Activated T-cell treated with anti-CD3 and anti-CD28 coated beads for 4 hours (primary cell): ENCODE measurements around the gene DPT.
"Not testable (repeated sequence)": the region's sequence is repeated elsewhere in the genome, so short reads cannot be mapped to it uniquely, and the experiment has no call there.

ENCODE experiments used
- DNase-seq: peaks from one replicate; pipeline ENCODE4 v3.0.0-alpha.2; 2020

DPT gene

DNA sequence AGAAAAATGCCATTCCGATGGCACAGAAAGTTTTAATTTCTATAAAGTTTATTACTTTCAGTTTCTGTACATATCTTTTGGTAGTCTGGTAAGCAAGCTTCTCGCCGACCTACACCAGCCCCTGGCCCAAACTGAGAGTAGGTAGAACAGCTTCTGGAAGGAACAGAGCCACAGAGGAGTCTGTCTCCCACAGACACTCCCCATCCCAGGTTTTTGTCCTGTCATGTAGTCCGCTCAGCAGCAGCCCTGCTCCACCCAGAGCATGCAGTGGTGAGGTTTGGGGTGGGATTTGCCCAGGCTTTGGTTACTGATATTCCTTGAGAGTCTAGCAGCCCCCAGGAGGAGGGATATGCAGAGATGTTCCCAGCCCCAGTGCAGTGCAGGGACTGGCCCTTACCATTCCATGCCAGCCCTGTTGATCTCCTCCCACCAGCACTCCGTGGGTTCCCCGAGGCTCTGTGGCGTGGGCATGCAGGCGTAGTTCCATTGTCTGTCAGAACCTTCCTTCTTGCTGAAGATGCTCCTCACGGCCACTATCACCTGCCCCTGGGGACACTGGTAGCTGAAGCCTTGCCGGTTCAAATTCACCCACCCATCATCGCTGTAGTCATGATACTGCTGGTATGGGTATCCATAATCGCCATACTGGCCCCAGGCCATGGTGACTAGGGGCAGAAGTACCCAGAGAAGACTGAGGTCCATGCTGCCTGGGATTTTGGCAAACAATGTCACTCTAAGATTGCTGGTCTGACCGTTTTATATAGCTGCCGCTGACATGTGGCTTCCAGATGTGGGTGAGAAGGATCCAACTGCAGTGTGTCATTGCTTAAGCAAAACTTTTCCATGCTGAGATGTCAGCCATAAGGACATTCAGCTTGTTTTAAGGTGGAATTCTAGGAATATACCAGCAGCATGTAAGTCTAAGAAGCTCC, at the start of gene DPT:
Gene DPT (minus strand): TSS at position 734 of the 932 bp plus-strand sequence. CDS start 32 bp downstream, at position 702.
- no peak for DNase-seq

DNA sequence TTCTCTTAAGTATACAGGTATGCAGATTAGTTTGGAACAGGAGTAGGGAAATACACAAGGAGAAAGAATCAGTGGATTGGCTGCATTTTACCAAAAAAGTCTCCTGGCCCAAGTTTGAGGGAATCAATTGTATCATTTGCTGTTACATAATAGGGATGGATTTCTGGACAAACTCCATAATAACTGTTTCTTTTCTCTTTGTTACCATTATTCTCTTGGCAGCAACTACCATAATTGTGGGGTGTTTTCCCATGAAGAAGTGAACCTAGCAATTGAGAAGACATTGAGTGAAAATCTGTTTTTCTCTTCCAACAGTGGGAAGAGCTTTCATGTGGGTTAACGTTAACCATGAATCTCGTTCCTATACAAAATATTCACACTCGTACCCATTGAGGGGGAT, 46.4 kb upstream of the DPT start:
- DNase-seq = no peak

DNA sequence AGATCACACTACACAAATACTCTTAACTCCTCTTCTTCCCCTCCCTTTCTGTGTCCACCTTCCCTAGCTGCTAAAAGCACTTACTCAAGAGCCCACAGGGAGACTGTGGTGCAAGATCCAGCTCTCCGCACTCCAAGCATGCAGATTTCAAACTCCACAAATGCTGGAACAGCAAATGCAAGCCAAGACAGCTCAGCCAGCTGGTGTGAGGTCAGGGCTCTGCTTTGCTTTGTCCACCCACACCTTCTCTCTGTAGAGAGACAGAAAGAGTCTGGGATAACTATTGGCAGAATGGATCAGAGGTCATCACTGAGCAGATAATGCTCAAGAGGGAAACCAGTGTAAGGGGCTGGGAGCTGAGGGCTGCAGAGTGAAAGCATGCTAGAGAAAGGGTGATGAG, 45.2 kb upstream of the DPT start:
- no peak for DNase-seq

DNA sequence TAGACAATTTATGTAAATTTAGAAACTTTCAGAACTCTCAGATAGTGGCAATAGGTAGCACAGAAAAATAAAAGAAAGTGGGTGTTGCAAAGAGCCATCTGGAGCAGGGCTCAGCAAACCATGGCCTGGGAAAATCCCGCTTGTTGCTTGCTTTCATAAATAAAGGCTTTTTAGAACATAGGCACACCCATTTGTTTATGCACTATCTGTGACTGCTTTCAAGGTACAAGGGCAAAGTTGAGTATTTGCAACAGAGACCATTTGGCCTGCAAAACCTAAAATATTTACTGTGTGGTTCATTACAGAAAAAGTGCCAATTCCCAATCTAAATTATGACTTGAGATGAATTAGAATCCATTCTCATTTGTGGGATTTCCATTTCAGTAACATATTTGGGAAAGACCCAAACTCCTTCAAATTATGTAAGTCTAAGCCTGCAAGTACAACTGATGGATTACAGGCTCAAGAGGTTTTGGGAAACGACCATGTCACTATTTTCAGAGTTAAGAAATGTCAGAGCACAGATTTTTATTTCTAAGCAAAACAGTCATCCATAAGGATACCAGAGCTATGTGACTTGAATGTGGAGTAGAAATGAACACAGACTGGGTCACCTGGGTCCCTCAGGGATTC, 43.5 kb upstream of the DPT start:
- no peak for DNase-seq

DNA sequence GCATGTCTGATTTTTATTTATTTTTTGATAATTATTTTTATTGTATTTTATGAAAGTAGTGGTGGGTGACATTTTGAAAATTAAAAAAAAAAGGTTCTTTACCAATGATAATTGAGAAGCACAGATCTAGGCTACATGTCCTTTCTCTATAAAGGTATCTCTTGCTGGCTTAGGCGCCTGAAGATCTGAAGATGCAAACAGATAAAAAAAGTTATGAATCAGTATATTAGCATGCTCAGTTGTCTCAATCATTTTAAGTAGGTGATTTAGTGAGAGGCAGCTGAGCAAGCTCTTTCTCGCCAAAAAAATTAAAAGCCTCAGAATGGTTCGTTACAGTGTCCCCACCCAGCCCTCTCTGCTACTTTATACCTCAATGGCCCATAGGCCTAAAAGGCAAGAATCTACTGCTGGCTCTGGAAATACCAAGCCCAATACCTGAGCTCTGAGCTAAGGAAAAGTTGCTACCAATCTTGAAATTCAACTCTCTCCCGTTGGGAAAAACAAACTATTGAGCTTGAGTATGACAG, 42.2 kb upstream of the DPT start:
- no peak for DNase-seq

DNA sequence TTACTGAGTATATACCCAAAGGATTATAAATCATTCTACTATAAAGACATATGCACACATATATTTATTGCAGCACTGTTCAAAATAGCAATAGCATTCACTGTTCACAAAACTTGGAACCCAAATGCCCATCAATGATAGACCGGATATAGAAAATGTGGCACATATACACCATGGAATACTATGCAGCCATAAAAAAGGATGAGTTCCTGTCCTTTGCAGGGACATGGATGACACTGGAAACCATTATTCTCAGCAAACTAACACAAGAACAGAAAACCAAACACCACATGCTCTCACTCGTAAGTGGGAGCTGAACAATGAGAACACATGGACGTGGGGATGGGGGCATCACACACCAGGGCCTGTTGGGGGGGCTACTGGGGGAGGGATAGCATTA, 40.9 kb upstream of the DPT start:
- not testable (repeated sequence) for DNase-seq

DNA sequence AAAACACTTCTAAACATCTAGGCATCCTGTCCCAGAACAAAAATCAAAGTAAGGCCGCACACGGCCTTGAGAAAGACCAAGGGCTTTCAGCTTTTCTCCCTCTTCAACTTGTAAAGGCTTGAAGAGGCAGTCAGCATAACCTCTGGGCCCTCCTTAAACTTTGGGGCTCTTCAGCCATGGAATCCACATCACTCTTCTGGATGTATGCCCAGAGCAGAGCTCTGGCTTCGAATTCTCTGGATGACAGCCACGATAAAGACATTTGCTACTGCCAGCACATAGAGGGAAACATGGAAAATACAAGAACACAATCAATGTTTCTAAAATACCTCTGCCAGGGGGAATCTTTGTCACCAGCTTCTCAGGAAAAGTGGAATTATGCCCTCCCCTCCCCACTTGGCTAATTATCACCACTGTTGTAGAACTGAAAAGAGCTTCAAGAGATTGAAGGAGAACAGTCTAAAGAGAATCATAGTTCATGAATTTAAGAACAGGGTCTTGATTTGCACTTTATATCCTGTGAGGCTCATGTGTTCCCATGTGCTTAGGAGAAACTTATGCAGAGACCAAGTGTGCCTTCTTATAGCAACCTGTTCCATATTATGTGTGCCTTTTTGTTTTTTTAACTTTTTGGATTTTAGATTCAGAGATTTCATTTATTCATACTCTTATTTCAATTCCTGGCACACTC, 39.0 kb upstream of the DPT start:
- no peak for DNase-seq

DNA sequence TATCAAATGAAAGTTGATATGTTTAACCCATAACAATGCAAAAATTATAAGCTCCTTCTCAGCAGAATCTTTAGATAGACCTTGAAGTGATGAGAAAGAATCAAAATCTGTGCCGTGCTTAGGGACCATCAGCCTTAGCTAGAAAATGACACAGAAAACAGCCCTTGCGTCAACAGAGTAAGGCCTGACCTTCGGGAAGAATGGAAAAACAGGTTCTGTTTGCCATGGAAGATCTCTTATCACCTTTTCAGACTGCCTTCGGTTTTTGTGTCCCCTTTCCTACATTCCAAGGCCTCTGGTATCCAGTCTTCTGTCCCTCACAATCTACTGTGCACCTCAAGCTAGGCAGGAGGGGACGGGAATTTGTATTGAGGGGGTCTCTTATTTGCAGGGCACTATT, 37.6 kb upstream of the DPT start:
- no peak for DNase-seq

DNA sequence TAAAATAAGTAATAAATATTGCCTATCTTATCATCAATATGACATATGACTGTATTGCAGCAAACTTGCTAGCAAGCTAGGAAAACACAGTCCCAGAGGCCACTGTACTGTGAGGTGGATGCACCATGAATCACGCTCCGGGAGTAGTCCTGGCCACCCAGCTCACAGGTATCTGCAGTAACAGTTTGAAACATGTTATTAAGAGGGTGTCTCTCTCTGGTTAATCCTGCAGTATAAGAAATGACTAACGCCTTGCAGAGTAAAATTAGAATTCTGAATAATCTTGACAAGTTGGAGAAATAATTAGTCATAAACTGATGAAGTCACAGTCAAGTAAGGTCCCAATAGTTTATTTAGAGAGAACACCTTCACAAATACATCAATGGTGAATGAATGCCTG, 34.0 kb upstream of the DPT start:
- no peak for DNase-seq

DNA sequence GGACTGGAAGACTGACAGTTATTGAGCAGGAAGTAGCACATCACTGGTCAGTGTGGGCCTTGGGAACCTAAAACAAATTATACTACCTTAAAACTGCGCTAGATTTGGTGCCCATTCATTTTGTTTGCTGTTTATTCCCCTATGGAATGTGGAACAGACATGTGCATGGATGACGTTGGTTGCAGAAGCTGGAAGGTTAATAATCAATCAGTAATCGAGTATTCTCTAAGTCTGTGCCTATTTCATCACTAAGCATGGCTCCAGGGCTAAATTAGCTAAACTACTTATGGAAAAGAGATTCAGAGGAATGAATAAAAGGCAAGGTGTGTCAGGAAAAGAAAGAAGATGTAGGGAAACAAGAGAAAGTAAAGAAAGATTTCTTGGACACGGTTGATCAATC, 33.5 kb upstream of the DPT start:
- no peak for DNase-seq

DNA sequence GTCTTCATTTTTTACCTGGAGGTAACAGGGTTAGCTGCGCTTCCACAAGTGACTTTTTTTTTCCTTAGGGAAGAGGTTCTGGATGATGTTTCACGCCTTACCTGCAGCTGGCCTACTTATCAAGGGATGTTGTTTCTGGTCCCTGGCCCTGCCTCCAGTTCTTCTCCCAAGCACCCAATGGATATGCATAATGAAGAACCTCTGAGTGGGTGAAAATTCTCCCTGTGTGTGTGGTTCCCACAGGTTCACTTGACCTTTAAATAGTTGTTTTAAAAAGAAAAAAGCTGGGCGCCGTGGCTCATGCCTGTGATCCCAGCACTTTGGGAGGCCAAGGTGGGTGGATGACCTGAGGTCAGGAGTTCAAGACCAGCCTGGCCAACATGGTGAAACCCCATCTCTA, 31.8 kb upstream of the DPT start:
- no peak for DNase-seq

DNA sequence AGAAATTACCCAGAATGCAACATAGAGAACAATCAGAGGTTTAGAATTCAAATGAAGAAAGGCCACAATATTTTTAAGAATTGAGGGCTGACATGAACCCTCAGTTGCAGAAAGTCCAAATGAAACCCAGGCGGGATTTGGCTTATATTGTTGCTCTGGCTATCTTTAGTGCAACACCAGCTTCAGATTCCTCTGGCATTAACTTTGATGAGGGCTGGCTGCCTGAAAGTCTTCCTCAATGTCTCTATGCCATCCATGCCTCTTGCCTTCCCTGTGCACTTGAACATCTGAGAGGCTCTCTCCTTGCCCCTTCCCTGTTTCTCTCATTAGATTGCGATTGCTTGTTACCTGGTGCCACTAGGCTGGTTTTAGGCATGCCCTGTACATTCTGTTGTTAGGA, 31.2 kb upstream of the DPT start:
- DNase-seq = no peak

DNA sequence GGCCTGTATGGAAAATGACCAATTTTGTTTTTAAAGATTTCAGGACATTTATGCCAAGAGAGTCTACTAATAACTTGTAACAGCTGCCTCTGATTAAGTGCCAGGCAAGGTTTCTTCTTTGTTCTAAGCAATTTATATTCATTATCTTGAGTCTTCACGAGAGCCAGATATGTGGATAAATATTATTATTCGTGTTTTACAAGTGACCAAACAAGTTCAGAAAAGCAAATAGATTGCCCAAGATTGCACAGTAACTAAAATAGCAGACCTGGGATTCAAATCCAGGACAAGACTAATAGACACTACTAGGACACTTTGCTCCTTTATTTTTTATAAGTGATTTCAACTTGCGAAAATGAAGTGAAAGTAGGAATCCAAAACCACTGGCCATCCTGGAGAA, 30.1 kb upstream of the DPT start:
- DNase-seq = no peak

DNA sequence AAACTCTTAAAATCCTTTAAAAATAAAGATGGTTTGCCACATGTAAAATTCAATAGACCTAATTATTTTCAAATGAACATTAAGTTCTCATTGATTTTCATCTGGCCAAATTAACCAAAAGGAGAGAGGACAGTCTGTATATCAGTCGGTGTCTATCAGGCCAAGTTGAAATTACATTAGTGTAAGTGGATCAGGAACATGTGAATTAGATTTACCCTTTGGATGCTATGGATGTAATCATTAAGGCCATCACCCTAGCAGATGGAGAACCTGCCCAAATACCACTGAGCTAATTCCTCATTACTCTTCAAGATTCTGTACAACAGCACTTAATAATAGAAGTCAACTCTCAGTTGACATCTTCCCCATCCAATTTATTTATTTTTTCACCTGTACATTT, 29.5 kb upstream of the DPT start:
- no peak for DNase-seq

DNA sequence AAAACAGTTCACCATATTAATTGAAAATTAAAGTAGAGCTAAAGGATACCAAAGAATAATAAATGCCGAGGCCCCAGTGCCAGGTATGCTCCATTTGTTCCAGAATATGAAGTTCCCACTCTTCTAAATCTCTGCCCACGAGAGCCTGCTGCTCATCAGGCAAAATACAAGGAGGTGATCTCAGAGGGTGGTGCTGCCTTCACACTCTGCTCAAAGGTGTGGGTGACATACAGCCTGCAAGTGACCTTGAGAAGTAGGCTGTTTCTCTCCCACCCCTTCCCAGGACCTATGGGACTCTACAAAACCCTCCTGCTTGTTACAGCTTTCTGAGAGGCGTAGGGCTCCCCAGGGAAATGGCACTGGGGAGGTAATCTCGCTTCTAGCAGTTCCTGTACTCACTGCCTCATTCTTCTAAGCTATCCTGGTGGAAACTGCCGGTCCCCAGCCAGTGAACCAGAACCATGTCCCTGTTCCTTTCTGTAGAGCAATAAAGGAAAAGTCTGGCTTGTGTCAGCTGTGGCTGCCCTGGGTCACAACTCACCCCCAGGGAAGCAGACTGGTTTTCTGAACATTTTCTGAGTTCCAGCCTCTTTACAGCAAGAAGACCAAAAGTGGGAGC, 26.9 kb upstream of the DPT start:
- no peak for DNase-seq

DNA sequence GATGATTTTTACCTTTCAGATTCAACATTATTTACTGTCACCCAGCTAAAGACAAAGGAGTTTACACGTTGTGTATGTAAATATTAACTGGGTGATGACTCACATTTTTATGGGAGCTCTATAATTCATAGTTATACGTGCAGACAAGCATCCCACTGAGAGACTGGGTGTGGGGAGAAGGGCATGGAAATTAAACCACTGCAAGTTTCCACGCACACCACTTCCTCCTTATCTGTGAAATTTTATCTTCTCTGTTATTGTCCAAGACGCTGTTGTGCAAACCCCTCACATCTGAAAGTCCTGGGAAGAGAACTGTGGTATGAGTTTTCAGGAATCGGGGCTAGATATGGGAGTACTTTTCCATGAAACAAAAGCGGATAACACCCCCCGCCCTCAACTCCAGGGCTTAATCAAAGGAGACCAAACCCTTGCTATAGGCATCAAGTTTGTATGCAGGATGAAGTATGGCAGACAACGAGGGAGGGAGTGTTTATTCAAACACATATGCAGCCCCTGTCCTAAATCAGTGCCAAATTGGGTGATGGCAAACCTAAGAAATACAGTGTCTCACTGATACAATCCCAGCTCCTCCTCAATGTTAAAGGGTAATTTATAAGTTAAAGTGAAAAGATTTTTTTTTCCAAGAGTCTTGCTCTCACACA, 23.3 kb upstream of the DPT start:
- DNase-seq = no peak

DNA sequence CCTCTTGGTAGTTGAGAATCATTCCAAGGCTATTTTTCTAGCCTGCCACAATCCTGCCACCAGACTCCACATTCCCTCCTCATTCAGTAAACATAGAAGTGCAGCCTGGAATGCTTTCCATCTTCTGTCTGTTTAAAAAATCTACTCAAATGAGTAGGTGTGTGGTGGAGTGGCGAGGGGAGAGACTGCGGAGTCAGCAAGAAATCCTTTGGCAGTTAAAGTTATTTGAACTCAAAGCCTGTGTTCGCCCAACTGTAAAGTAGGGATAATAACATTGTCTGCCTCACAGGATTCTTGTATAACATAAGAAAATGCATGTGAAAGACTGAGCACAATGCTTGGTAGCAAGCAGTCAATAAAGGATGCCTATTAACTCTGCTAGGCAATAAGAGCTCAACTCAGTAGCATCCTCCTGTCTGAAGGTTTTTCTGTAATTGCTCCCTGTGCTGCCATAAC, 22.2 kb upstream of the DPT start:
- no peak for DNase-seq

DNA sequence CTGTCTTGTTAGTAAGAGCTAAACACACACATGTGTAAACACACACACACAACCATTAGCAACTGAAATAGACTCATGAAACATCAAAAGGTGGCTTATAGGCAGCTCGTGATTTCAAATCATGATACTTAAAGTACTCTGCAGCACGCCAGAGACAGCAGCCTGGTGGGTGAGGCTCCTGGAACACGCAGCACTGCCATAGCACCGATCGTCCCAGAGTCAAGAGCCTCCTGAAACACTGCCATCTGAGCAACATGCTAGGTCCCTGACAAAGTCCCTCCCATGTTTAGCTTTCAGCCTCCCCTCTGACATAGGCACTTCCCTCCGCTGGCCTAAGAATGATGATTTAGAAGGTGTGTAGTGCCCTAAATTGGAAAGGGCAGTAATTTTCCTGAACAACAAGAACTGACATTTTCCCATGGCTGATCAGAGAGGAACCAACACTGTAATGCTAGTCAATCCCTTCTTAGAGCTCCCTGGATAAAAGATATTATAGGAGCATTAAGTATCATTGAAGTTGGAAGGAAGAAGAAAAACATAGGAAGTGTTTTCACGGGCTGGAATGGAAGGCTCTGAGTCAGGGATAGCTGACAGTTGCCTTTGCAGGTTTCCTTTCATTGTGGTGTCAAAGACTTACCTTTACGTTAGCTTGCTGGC, 14.1 kb upstream of the DPT start:
- no peak for DNase-seq

DNA sequence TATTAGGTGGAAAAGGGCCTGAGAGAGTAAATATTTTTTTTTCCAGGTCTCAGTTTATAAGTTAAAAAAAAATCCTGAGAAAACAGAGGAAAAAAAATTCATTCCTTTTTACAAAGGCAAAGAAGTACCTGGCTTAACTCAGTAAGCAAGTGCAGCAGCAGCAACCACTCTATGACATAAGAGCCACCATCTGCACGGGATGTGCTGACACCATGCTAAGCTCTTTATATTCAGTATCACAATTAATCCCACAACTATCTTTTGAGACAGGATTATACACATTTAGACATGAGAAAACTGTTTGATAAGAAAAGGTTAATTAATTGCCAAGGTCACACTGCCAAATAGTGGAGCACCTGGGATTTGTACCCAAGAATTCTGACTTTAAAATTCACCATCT, 13.4 kb upstream of the DPT start:
- DNase-seq = no peak

DNA sequence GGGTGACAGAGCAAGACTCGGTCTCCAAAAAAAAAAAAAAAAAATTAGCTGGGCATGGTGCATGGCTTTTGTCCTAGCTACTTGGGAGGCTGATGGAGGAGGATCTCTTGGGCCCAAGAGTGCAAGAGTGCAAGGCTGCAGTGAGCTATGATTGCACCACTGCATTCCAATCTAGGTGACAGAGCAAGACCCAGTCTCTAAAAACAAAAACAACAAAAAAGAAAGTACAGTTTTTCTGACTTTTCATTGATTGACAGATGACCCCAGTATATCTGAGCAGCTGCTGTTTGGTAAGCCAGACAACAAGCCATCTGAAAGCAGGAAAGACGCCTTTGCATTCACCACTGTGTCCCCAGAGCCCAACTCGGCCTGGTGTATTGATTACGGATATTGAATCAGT, 10.9 kb upstream of the DPT start:
- no peak for DNase-seq

DNA sequence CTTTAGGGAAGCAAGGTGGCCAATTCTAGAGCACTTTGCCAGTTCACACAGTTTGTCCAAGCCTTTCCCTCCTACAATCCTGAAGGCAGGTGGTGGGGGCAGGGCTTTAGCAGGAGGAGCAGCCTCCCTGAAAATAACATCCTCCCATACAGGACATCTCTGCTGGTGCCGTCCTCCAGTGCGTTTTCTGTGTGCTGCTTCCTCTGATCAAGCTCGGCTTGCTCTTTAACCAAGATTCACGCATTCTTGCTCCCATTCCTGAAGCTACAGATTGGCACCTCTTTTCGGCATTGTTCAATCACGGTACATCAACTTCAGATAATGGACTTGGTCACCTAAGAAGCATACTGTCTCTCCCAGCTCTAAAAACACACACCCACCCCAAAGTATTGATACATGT, 7.5 kb upstream of the DPT start:
- DNase-seq = no peak

DNA sequence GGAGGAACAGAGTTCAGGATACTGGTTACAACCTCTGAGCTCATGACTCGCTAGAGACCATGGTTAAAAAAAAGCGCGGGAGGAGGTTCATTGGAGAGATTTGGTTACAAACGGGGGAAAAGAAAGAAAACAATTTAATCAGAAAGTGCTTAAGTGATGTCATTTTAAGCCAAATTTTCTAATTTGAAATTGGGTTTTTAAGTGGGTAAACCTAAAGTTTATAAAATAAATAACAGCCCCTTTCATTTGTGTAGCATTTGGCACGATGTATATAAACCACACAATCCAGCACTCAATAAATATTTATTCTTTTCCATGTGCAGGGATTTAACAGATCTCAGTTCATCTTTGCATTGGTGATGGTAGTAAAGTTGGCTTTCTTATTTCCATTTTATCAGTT, 7.0 kb upstream of the DPT start:
- no peak for DNase-seq
